Stimulated activated CD8-positive, alpha-beta memory T cell treated with anti-CD3 and anti-CD28 coated beads, Interleukin-4, amount 100 ng/mL, for 48 hours (primary cell): ENCODE results near the gene CST7.

Experiments used
- DNase-seq: peaks from one replicate; pipeline ENCODE4 v3.0.0-alpha.2; 2020

Gene CST7

DNA sequence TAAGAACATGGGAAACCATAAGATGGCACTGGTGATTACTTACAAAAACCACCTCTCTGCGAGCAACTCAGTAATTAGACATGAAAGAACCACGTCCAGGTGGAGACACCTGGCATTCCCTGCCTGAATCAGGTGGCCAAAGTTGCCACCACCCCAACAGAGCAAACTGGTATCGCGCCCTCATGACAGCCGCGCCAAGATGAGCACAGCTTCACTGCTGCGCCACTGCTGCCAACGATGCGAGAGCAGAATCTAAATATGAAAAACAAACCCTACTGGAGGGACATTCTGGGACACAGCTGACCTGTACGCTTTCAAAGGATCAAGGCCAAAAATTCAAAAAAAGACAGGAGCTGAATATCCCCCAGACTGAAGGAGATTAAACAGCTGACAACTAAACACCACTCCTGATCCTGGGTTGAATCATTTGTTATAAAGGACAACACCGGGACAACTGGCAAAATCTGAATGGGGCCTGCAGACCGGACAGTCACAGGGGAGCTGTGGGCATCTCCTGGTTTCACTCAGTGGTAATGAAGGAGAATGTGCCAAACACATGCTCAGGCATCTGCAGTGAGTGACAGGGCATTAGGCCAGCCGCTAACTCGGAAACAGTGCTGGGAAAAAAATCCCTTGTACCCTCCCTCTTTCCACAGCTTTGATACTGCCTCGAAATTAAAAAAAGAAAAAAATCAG lies 17.4 kb downstream of the CST7 start:
- no peak for DNase-seq

DNA sequence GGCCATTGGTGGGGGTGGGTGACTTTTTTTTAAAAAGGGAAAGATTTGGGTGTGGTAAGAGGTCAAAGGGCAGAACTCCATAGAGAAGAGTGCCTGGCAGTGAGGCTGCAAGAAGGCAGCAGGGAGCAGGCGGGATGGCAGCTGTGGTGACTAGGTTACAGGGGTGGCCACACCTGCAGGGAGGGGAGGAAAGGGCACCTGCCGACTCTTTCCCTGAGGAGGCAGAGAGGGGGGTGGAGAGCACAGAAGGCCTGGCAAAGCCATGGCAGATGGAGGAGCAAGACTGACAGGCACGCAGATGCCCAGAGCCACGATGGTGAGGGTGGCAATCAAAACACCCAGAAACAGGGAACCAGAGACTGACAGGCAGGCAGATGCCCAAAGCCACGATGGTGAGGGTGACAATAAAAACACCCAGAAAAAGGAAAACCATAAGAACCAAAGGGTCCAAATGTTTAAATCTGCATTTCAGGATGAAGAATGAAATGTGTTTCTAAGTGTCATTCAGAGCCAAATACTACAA lies 19.3 kb downstream of the CST7 start:
- DNase-seq, result no peak

DNA sequence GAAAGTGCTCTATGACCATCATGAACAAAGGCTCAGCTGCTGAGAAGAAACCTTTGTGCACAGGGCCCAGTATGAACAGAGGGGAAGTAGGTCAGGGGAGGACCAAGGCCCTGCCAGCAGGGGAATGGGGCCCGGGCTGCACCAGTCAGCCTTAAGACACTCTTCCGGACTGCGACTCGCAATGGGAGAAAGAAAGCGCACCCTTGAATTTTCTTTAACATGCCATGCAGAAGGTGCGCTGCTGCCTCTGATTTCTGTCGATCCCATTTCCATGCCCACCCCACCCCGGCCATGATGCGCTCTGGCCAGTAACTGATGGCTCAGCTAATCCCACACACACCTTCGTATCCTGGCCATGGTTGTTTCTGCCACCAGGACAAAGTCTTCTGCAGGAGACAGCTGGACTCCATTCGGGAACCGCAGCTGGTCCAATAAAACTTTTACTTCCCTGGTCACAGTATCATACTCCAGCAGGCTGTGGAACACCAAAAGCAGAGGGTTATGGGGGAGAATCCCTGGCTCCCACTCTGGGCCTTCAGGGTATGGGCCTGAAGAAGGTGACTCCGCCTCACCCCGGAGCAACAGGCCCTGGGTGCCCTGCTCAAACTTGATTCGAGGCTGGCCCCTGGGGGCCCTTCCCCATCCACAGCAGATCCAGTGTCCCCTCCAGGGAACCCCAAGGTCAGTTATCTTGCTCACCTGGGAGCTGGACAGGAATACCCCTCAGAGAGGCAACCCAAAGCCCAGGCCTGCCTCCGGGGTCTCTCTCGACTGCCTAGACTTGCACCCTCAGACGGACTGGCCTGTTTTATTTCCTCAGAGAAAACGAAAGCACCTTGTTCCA lies 20.3 kb downstream of the CST7 start:
- DNase-seq, result peak; percentile 14

DNA sequence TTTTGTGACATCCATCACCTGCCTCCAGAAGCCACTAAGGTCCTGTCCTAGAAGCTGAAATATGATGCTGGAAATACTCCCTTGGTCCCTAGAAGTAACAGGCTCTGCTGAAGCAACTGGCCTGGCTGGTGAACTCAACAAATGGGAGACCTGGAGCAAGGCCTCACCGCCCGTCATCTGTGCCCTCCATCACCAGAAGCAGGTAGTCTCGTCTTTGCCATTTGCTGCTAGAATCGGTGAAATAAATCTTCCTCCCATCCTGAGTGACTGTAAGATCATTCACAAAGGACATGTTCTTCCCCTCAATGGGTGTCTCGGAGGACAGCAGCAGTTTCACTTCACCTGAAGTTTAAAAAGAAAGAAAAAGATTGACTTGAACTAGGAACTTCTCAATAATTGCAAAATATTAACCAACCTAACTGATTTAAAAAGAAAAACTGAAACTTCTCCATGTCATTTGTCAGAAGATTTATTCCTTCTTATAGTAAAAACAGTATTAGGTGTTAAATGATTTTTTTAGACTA lies 21.0 kb downstream of the CST7 start:
- DNase-seq, result no peak

DNA sequence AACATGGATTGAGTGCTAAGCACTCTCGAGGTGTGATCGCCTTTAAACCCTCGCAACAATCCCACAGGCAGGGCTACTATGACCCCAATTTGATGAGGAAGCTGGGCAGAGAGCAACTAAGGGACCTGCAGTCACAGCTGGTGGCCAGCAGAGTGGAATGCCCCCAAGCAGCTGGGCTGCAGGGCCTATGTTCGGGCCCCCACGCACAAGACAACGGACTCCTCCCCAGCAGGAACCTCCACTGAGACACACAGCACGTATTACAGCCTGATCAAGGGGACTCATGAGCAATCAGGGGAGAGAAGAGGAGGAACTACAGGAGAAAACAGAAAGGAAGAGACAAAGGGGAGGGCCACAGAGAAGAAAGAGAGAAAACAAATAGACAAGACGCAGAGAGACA lies 21.7 kb downstream of the CST7 start:
- DNase-seq, result peak; percentile 11

DNA sequence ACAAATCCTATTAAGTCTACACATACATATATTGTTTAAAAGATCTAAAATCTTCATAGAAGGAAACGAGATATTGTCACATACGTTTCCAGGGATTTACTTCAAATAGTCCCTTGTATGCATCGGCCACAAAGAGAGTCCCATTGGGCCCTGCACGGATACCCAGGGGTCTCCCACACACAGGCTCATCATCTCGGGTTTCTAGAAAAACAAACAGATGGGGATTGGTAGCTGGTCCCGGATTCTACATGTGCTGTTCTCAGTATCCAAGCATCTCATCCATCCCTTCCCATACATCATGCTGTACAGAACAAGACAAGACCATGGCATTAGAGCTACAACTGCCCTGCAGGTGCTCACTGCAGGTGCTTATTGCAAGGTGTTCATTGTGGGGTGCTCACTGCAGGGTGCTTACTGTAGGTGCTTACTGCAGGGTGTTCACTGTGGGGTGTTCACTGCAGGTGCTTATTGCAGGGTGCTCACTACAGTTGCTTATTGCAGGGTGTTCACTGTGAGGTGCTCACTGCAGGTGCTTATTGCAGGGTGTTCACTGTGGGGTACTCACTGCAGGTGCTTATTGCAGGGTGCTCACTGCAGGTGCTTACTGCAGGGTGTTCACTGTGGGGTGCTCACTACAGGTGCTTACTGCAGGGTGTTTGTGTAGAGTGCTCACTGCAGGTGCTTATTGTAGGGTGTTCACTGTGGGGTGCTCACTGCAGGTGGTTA lies 22.5 kb downstream of the CST7 start:
- DNase-seq, result peak; percentile 16

DNA sequence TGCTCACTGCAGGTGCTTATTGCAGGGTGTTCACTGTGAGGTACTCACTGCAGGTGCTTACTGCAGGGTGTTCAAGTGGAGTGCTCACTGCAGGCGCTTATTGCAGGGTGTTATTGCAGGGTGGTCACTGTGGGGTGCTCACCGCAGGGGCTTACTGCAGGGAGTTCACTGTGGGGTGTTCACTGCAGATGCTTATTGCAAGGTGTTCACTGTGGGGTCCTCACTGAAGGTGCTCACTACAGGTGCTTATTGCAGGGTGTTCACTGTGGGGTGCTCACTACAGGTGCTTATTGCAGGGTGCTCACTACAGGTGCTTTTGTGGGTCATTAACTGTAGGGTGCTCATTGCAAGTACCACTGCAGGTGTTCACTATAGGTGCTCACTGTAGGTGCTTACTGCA lies 23.3 kb downstream of the CST7 start:
- DNase-seq, result peak; percentile 9

DNA sequence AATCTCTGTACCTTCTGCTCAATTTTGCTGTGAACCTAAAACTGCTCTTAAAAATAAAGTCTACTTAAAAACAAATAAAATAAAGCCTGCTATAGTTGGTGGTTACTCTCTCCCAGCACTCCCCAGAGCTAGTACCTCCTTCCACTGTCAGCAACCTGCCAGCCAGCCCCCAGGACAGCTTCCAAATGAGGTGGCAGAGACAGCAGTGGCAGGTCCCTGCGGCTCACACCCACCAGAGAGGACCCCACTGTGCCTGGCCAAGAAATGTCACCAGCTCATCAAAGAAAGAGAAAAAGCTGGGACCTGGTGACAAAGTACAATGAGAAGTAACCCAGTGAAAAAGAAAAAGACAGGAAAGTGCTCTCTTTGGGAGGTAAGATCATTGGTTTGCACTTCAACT lies 28.3 kb downstream of the CST7 start:
- no peak for DNase-seq

DNA sequence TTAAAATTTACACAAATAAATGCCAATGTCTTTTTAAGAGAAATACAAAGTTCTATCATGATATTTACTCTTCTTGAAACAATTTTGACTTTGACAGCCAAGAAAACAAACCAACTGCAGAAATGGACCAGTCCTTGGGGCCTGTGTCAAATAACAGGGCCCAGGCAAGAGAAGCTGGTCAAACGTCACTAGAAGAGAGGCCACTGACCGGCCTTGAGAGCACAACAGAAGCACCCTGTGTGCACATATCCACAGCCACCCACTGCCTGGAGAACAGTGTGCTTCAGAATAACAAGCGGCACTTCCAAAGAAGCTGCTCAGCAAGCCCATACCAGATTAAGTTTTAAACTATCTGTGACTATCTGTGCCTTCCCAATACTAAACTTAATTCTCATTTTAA lies 28.7 kb downstream of the CST7 start:
- DNase-seq, result no peak

DNA sequence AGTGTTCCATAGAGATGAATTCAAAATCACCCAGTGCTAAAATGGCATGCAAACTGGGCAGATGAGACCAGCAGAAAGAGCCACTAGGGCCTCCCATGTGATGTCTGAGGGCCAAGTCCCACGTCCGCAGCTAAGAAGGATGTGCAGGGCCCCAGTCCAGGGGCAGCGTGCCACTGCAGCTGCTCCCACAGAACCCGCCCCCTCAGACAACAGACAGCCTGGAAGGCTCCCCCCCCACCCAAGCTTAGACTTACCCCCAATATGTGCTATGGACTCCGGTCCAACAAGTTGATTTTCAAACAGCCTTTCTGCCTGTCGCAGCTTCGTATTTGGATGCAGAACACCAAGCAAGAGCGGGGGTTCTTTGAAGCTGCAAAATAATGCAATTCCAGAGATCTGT lies 29.4 kb downstream of the CST7 start:
- no peak for DNase-seq

DNA sequence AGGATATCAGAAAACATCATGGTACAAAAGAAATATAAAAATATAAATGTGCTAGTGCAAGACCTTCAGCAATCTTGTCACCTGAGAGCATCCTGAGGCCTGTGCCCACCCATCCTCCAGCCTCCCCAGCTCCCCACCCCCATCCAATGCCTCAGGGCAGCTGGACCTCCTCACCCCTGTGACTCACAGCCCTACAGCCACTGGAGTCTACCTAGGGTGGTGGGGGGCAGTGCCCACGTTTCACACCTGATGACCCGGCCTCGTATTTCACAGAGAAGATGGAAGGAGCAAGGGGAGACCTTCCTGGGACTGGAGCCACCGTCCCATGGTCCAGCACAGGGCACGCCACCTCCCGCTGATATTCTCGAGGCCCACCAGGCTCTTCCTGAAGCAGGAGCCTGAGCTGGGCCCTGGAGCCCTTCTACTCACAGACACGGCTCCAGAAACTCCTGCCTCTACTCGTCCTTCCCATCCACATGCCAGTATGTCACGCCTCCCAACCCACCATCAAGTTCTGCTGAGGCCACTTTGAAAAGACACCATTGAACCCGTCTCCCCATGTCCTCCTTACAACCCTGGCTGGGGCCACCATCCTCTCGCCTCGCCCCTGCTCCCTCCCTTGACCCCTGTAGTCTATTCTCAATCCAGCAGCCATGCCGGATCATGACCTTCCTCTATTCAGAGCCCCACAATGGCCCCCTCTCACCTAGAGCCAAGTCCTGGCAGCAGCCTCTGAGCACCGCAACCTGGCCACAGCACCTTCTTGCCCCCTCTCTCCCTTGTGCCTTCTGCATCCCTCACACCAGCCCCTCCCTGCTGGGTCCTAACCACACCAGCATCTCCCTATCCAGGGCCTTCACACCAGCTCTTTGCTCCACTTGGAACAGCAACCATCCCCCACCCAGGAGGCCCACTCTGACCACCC lies 30.2 kb downstream of the CST7 start:
- peak; percentile 8 for DNase-seq

DNA sequence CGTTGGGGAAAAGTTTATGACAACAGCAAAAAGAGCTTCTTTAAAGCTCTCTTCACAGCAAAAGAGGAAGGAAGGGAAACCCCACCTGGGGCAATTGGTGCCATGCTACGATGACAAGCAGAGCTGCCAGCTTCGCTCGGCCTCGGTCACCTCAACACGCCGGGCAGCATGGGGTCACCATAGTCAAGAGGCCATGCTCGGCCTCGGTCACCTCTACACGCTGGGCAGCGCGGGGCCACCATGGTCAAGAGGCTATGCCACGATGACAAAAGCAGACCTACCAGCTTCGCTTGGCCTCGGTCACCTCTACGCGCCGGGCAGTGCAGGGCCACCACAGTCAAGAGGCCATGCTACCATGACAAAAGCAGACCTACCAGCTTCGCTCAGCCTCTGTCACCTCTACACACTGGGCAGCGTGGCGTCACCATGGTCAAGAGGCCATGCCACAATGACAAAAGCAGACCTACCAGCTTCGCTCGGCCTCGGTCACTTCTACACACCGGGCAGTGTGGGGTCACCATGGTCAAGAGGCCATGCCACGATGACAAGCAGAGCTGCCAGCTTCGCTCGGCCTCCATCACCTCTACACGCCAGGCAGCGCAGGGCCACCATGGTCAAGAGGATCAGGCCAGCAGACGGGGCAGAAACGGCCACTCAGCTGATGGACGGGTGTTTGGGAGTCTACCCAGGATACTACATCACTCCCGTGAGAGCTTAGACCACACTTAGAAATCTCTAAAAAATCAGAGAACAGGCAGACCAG lies 31.4 kb downstream of the CST7 start:
- DNase-seq, result no peak

DNA sequence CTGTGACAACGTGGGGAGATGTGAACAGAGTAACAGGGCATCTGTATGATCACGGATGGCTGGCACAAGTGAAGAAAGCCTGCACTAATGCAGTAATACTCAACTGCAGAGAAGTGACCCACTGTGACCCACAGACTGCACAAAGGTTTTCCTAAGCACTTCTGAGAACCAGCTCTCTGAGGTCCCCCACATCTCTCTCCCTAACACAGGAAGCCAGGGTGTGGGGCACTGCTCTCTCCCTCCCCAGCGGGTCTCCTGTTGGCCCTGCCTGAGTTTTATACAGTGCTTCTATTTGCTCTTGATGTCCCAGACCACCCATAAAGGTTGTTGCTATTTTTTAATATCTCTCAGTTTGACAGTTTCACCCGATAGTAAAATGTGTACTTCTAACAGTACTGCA lies 32.2 kb downstream of the CST7 start:
- peak; percentile 20 for DNase-seq

DNA sequence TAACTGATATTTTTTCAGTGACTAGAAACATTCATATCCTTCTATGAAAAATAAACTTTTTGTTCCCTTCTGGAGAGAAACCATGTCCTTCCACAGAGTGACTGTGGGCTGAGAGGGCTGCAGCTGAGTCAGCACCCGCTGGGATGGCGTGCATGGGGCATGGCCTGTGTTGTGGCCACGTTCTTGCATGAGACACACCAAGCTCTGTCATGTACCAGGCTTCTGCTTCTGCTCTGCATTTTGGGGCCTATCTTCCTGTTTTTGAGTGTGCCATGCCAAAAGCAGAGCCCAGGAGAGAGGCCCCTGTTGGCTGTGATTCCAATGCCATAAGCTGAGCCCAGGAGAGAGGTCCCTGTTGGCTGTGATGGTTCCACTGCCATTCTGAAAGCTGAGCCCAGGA lies 32.7 kb downstream of the CST7 start:
- peak; percentile 27 for DNase-seq

DNA sequence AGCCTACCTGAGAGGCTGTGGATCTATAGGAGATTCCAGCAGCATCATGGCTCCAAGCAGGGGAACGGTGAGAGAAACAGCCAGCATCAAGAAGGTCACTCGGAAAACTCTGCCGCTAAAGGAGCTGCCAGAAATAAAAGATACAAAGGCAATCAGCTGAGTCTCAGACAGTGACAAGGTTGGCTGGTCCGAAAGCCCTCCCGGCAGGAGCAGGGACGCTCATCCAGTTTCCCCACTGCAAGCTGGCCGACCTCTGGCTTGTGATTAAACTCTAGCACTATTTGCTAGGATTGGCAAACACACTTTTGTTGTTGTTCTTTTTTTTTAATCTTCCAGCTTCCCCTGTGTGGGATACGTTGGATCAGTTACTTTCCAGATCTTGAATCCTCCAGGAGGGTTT lies 34.8 kb downstream of the CST7 start:
- DNase-seq, result peak; percentile 12

DNA sequence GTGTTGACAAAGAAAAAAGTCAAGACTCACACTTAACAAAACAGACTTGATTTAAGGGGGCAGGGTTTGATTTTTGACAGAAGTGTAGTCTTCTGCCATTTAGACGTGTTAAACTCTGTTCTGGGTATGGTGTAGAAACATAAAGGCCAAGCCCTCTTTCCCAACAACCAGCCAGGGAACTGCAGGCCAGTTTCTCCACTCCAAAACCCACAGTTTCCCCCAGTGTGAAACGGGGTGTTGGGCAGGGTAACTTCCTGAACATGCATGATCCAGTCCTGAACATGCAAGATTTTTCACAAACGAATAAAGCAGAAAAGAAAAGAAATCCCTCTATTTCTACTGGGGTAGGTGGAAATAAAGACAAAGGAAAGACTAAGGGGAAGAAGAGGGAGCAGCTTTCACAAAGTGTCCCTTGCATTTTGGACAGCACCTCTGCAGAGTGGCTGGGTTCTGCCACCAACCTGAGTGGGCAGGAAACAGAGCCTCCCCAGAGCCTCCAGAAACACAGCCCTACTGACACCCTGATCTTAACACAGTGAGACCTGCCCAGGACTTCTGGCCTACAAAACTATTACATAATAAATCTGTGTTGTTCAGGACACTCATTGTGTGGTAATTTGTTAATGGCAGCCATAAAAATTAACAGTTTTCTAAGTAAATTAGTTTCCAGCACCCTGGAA lies 36.0 kb downstream of the CST7 start:
- DNase-seq, result peak; percentile 18

DNA sequence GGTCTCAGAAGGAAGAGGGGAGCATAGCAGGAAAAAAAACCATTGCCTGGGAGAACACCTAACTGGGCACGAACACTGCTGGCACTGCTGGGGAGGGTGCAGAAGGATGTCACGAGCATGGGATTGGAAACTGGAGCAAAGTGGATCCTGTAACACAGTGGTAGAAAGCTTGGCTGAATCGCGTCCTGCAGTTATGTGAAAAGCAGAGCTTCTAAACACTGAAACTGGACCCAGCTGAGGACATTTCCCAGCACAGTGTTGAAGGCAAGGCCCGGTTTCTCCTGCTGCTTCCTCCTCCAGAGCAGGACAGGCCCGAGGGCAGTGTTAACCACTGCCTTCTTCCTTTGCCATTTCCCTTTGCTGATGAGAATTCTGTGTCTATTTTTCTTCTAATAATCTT lies 36.7 kb downstream of the CST7 start:
- peak; percentile 20 for DNase-seq

DNA sequence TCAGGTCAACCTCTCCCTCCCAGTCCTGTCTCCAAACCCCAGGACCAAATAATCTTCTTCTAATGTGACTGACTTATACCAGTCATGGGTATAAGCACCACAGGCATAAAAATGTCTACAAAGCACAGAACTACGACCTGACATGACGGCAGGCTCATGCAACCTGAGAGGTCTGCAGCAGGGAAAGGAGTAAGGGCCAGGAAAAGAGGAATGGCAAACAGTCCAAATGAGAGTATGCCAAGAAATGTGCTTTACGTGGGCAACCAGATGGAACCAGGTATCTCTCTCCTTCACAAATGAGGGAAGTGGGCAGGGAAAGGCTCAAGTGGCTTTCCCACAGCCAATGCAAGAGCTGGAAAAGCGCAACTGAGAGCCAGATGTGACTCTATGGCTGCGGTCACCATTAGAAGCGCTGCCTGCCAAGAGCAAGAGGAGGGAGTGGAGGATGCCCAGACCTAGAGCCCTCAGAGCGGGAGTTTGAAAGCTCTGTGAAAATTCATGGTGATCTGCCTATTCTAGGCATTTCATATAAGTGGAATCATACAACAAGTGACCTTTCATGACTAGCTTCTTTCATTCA lies 37.5 kb downstream of the CST7 start:
- peak; percentile 10 for DNase-seq

DNA sequence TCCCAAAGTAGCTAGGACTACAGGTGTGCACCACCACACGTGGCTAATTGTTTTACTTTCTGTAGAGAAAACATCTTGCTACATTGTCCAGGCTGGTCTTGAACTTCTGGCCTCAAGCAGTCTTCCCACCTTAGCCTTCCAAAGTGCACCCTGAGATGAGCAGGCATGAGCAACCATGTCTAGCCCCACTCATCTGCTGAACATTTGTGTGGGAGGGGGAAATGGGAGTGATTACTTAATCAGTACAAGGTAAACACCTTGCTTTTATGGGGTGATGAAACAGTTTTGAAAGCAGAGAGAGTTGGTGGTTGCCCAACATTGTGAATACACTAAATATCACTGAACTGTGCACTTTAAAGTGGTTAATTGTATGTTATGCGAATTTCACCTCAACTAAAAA lies 38.2 kb downstream of the CST7 start:
- DNase-seq, result peak; percentile 32
